RWPE1 (cell line): Measurements from ENCODE around the gene CHST12.
"Not testable (repeated sequence)": the region's sequence is repeated elsewhere in the genome, so short reads cannot be mapped to it uniquely, and the experiment has no call there.

ENCODE experiments used
- CTCF ChIA-PET: fragments of 350-600 bp; sonication (Branson Sonifier 250); formaldehyde crosslinking; extraction: SDS; loops from one replicate; lab custom pipeline; 2021; lab: Yijun Ruan, JAX
- POLR2A ChIA-PET: fragments of 400-600 bp; formaldehyde crosslinking; extraction: SDS; loops from one replicate; lab custom pipeline; 2020; ENCODE audit warnings: antibody characterized with exemption; ENCODE audit not compliant: low non-redundant PET; lab: Yijun Ruan, JAX
- DNase-seq: peaks from one replicate; pipeline ENCODE4 v3.0.0; 2012; ENCODE audit warnings: low spot score
- H3K27ac ChIP-seq: fragments of 450-650 bp; 2 replicates; pipeline ENCODE4 v1.5.1; 2017
- TF ChIP-seq, protein P1 (sequence below): fragments of 450-650 bp; conservative IDR thresholded peaks from 2 replicates; pipeline ENCODE4 v1.5.1; 2017; ENCODE audit warnings: low read depth, mild to moderate bottlenecking

The CHST12 gene

DNA sequence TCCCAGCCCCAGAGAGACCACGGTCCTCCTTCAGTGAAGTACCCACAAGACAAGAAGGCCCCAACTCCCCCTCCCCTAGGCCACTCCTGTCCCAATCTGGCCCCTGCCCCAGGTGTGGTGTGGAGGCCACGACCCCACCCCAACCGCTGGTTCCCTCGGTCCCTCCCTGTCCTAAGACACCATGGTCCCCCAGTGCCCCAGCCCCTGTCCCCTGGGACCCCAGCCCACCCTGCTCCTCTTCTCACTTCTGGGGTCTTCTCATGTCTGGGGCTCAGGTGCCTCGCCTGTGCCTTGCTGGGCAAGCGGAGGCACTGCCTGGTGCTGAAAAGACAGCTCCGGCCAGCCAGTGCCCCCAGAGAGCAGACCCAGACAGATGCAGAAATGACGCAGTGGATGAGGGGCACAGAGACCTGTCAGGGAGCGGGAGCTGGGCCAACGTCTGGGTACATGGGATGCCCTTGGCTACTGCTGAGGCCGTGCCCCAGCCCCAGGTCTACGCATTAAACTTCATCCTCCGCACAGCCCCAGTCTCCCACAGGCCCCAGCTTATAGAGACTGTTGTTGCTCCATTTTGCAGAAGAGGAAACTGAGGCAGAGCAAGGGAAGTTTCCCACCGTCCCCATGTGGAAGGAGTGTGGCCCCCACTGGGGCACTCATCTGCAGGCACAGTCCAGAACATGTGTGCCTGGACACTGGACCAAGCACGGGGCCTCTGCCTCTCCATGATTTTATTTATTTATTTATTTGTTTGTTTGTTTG, 58.0 kb downstream of the CHST12 start:
- no peak for DNase-seq
- TF ChIP-seq, protein P1, sequence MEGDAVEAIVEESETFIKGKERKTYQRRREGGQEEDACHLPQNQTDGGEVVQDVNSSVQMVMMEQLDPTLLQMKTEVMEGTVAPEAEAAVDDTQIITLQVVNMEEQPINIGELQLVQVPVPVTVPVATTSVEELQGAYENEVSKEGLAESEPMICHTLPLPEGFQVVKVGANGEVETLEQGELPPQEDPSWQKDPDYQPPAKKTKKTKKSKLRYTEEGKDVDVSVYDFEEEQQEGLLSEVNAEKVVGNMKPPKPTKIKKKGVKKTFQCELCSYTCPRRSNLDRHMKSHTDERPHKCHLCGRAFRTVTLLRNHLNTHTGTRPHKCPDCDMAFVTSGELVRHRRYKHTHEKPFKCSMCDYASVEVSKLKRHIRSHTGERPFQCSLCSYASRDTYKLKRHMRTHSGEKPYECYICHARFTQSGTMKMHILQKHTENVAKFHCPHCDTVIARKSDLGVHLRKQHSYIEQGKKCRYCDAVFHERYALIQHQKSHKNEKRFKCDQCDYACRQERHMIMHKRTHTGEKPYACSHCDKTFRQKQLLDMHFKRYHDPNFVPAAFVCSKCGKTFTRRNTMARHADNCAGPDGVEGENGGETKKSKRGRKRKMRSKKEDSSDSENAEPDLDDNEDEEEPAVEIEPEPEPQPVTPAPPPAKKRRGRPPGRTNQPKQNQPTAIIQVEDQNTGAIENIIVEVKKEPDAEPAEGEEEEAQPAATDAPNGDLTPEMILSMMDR, result no peak
- H3K27ac ChIP-seq, result no peak overlapping the region
- ChIA-PET POLR2A (no interaction called here), CTCF (no interaction called here)

DNA sequence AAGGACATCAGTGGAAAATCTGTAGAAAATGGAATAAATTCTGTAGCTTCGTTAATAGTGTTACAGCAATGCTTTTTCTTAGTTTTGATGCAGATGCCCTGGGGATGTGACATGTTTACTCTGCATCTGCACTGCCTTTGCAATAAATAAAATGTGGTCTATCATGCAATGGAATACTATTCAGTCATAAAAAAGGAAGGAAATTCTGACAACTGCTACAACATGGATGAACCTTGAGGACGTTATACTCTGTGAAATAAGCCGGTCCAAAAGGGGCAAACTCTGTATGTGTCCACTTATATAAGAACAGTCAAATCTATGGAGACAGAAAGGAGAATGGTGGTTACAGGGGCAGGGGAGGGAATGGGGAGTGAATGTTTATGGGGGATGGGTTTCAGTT, 59.3 kb downstream of the CHST12 start:
- DNase-seq, result no peak
- H3K27ac ChIP-seq, result no peak overlapping the region
- CTCF ChIA-PET, result no interaction called here
- POLR2A ChIA-PET, result no interaction called here
- TF ChIP-seq, protein P1, result no peak

DNA sequence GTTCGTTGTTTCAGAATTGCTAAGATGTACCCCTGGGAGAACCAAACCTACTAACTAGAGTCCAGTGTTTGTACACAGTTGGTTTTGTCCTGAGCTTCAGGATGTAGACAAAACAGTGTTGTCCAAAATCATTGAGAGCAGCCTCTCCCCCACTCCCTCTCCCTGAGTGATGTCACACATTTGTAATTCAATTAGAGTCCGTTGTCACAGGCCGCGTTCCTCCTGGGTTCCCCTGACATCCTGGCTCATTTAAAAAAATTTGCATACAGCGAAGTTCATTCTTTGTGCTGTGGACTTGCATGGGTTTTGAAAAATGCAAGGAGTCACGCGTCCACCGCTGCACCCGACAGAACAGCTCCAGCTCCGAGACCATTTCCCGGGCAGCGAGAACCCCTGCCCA, 62.5 kb downstream of the CHST12 start:
- H3K27ac ChIP-seq, result no peak overlapping the region
- TF ChIP-seq, protein P1, result no peak
- ChIA-PET CTCF (no interaction called here), POLR2A (no interaction called here)
- no peak for DNase-seq

DNA sequence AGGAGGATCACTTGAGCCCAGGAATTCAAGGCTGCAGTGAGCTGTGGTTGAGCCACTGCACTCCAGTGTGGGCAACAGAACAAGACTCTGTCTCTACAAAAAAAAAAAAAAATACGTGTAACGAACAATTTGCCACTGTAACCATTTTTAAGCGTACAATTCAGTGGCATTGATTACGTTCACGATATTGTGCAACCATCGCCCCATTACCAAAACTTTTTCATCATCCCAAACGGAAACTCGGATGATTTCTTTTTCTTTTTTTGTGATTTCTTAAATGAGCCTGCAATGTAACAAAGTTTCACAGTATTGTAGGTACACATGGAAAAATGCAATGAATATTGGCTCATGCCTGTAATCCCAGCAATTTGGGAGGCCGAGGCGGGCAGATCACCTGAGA, 63.3 kb downstream of the CHST12 start:
- no peak for DNase-seq

DNA sequence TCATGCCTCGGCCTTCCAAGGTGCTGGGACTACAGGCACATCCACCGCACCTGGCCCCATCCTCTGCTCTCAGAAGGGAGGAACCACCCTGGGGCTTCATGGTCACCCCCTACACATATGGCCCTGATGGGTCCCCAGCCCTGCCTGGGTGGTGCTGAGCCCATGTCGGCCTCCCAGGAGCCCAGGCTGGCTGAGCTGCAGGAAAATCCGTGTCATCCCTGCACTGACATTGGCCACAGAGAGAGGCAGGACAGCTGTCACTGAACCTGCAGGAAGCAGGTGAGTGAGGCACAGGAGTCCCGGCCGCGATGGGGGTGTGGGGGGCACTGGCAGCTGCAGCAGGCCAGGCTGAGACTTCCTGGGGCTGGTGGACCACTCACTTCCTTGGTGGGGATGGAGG, 64.8 kb downstream of the CHST12 start:
- ChIA-PET POLR2A (interaction anchor here (0.7 kb wide), 1 partner anchor 136 kb away, joined by 4 read pairs; no protein-coding TSS in a partner anchor), CTCF (interaction anchor here (0.5 to 1.5 kb wide), 16 partner anchors 10 to 738 kb away, joined by 3 to 11 read pairs (median 3); partner anchors contain the start of gene TTYH3)
- H3K27ac ChIP-seq, result no peak overlapping the region
- TF ChIP-seq, protein P1, result no peak
- DNase-seq, result no peak

More for the DNA sequence above, 63.3 kb downstream of the CHST12 start:
- H3K27ac ChIP-seq, result no peak overlapping the region
- TF ChIP-seq, protein P1, result no peak
- ChIA-PET CTCF (interaction anchor here (0.6 kb wide), 1 partner anchor 12 kb away, joined by 7 read pairs; no protein-coding TSS in a partner anchor), POLR2A (no interaction called here)

DNA sequence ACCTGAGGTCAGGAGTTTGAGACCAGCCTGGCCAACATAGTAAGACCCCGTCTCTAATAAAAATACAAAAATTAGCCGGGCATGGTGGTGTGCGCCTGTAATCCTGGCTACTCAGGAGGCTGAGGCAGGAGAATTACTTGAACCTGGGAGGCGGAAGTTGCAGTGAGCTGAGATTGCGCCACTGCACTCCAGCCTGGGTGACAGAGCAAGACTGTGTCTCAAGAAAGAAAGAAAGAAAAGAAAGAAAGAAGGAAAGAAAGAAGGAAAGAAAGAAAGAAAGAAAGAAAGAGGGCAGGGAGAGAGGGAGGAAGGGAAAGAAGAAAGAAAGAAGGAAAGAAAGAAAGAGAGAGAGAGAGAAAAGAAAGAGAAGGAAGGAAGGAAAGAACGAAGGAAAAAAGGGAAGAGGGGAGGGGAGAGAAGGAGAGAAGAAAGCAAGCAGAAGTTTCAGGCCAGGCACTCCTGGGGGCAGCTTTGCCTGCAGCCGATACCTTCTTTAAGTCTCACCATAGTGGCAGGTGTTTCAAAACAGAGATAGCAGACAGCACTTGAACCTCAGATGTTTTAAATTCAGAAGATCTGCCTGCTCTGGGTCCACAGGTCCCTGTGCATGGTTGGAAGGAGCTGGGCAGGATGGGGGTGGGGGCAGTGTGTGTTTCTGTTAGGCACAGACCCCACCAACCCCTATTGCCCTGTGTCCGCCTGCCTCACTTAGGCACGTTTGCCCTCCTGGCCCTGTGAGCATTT, 66.2 kb downstream of the CHST12 start:
- DNase-seq, result not testable (repeated sequence)
- POLR2A ChIA-PET, result interaction anchor here (0.5 to 0.6 kb wide), 2 partner anchors 38 to 322 kb away, joined by 3 to 12 read pairs; no protein-coding TSS in a partner anchor
- H3K27ac ChIP-seq, result peak overlapping the region; percentile 92
- CTCF ChIA-PET, result interaction anchor here (0.6 to 1.5 kb wide), 10 partner anchors 10 to 210 kb away, joined by 3 to 11 read pairs (median 4); no protein-coding TSS in a partner anchor
